ENCODE measurements around the gene SUPT7L. TPM values are rescaled to one million over a fixed set of nuclear protein-coding genes. Genes with fewer than 3 reads are reported as not detected.

Gene SUPT7L
- total RNA-seq, 2 donors from 2014 or later = 16.1 to 25.0 TPM

DNA sequence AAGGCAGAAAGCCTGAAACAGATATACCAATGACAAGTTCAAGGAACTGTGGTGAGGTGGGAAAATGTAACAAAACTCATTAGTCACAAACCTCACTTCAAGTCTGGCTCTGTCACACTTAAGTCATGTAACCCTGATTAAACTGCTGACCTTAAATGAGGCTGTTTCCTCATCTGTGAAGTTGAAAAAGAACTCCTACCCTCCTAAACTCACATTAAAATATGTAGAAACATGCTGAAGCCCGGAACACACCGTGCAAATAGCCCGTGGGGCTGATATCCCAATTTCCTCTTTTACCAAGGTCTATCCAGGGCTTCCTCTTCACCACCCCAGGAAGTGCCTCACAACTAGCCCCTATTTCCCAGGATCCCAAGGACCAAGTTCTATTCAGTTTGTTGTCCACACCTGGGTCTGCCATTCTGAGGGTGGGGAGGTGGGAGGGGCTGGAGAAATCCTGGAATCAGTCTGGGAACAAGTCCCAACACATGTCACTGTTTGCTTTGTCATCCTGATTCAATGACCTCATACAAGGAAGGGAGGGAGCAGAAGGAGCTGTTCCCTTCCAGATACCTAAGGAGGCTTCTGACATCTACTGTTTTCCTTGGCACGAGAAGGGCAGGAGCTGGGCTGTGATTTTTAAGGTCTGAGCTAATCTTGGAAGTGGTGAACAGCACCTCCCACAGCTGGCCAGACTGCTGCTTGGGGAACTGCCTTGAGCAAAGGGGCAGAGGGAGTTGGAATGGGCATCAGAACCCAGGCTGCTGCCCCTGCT, 42.6 kb upstream of the SUPT7L start:
- Histone ChIP-seq H3K4me1 (peaks cover 0 to 56% of the 10 kb centered on the region in 2 donors), H3K4me3 (no peak overlapping the region), H3K36me3 (no peaks in the 10 kb centered on the region), H3K27me3 (no peaks in the 10 kb centered on the region), H3K27ac (peak overlapping the region; percentile 81 to 84), H3K9me3 (no peaks in the 10 kb centered on the region)
- no peak for TF ChIP-seq CTCF (IDR thresholded peaks at IDR 0.05)
- peak; percentile 90 for DNase-seq (ENCODE audit: low spot score)

DNA sequence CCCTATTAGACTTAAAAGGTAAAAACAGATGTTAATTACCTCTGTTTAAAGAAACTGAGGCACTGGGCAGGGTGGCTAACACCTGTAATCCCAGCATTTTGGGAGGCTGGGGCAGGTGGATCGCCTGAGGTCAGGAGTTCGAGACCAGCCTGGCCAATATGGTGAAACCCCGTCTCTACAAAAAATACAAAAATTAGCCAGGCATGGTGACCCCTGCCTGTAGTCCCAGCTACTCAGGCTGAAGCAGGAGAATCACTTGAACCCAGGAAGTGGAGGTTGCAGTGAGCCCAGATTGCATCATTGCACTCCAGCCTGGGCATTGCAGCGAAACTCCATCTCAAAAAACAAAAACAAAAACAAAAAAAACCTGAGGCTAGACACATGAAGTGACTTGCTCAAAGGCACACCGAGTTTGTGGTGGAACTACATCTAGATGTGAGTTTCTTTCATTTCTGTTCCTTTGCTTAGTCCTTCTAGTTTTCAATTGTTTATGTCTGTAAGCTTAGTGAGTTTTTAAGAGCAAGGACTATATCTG, 41.0 kb upstream of the SUPT7L start:
- no peak overlapping the region for H3K4me3 ChIP-seq
- H3K27me3 ChIP-seq = no peaks in the 10 kb centered on the region
- H3K36me3 ChIP-seq = no peaks in the 10 kb centered on the region
- H3K9me3 ChIP-seq = no peaks in the 10 kb centered on the region
- no peak for TF ChIP-seq CTCF (IDR thresholded peaks at IDR 0.05)
- peak overlapping the region in 1 of 2 donors; percentile 81 for H3K27ac ChIP-seq
- DNase-seq (ENCODE audit: low spot score) = no peak
- peaks cover 0 to 50% of the 10 kb centered on the region in 2 donors for H3K4me1 ChIP-seq

- no peaks in the 10 kb centered on the region for H3K36me3 ChIP-seq
- TF ChIP-seq CTCF (IDR thresholded peaks at IDR 0.05) = peak; percentile 90 to 97
- peak overlapping the region; percentile 9 to 81 for H3K27ac ChIP-seq
- H3K9me3 ChIP-seq = no peaks in the 10 kb centered on the region
- H3K27me3 ChIP-seq = no peaks in the 10 kb centered on the region
- H3K4me3 ChIP-seq = no peak overlapping the region
- DNase-seq (ENCODE audit: low spot score) = peak; percentile 94
- H3K4me1 ChIP-seq = peaks cover 0 to 48% of the 10 kb centered on the region in 2 donors
Observed at GRCh38 chr2:27703638-27704341, 40.4 kb upstream of the SUPT7L start.

DNA sequence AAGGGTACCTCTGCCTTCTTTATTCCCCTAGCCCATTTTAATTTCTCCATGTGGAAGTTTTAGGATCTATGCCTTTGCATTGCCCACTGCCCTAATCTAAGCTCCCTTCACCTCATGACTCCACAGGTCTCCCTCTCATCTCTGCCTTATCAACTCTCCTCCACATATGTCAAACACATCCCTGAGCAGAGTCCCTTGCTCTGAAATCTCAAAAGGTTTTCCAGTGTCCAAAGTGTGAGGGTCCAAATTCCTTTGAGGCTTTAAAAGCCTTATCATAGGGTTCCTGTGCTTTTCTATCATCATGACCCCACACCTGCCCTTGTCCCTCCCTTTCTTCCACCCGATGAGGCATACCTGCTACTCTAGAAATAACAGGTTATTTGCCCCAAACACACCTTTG, 38.9 kb upstream of the SUPT7L start:
- Histone ChIP-seq H3K4me1 (peaks cover 0 to 34% of the 10 kb centered on the region in 2 donors), H3K4me3 (no peak overlapping the region), H3K27me3 (no peaks in the 10 kb centered on the region), H3K36me3 (no peaks in the 10 kb centered on the region), H3K9me3 (no peaks in the 10 kb centered on the region), H3K27ac (no peak overlapping the region)
- TF ChIP-seq CTCF (IDR thresholded peaks at IDR 0.05) = no peak
- DNase-seq (ENCODE audit: low spot score) = no peak

DNA sequence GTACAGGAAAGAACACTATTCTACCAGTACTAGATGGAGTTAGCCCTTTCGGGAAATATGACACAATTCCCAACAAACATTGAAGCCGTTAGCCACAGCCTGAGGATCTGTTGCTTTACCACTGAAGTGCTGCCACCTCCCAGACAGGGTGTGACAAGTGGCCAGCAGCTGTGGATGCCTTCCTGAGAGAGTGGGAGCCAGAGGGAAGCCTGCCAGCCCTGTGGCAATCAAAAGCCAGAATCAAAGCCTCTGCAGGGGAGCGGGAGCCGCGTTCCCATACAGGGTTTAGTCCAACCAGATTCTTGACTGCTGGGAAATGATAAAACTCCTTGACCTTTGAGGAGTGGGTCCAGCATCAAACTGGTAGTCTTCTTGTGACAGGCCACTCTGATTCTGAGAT, 38.3 kb upstream of the SUPT7L start:
- no peak overlapping the region for H3K4me3 ChIP-seq
- no peak overlapping the region for H3K27ac ChIP-seq
- no peaks in the 10 kb centered on the region for H3K27me3 ChIP-seq
- no peaks in the 10 kb centered on the region for H3K9me3 ChIP-seq
- no peak for DNase-seq (ENCODE audit: low spot score)
- TF ChIP-seq CTCF (IDR thresholded peaks at IDR 0.05) = no peak
- H3K4me1 ChIP-seq = peaks cover 0 to 29% of the 10 kb centered on the region in 2 donors
- no peaks in the 10 kb centered on the region for H3K36me3 ChIP-seq
